Progenitor cell of endocrine pancreas (in vitro differentiated cells): ENCODE results near the gene CNPY1. TPM values are rescaled to one million over a fixed set of nuclear protein-coding genes. Genes with fewer than 3 reads are reported as not detected.

Experiments
- DNase-seq: peaks from one replicate; pipeline ENCODE4 v3.0.0; 2021; ENCODE audit warnings: low spot score; ENCODE audit not compliant: unreplicated experiment
- H3K27ac Mint-ChIP-seq: 2 replicates; pipeline ENCODE4 v1.8.0; 2021; ENCODE audit warnings: mild to moderate bottlenecking, moderate library complexity, mixed read lengths
- H3K27me3 Mint-ChIP-seq: 2 replicates; pipeline ENCODE4 v1.8.0; 2021; ENCODE audit warnings: mixed read lengths
- H3K36me3 Mint-ChIP-seq: 2 replicates; pipeline ENCODE4 v1.8.0; 2022; ENCODE audit warnings: mixed read lengths; ENCODE audit not compliant: insufficient read depth
- H3K4me1 Mint-ChIP-seq: 2 replicates; pipeline ENCODE4 v1.8.0; 2021; ENCODE audit warnings: low read depth, mixed read lengths
- H3K4me3 Mint-ChIP-seq: 2 replicates; pipeline ENCODE4 v1.8.0; 2021; ENCODE audit warnings: low read depth, mild to moderate bottlenecking, moderate library complexity, mixed read lengths
- H3K9me3 Mint-ChIP-seq: 2 replicates; pipeline ENCODE4 v1.8.0; 2021; ENCODE audit warnings: low read depth, mixed read lengths
- CTCF ChIP-seq: fragments of 200-600 bp; sonication (generic); IDR thresholded peaks from one replicate; pipeline ENCODE4 v1.5.0; 2021; ENCODE audit warnings: antibody characterized with exemption, mild to moderate bottlenecking; ENCODE audit not compliant: unreplicated experiment
- total RNA-seq: library from RNA; stranded (reverse); gene quantifications from 2 replicates; pipeline ENCODE4 v1.2.1, GENCODE V29; 2021

The CNPY1 gene
- total RNA-seq, 1 donor from 2014 or later = not detected

GRCh38 chr7:155494551-155494950, 51.8 kb downstream of the CNPY1 start:
- Mint-ChIP-seq H3K4me1 (peaks cover 3% of the 10 kb centered on the region), H3K27ac (no peak overlapping the region), H3K4me3 (no peak overlapping the region), H3K27me3 (peaks cover 85% of the 10 kb centered on the region), H3K9me3 (no peaks in the 10 kb centered on the region), H3K36me3 (peaks cover 2% of the 10 kb centered on the region)
- no peak for TF ChIP-seq CTCF
- DNase-seq = no peak

GRCh38 chr7:155493744-155494538, 52.4 kb downstream of the CNPY1 start:
- H3K36me3 Mint-ChIP-seq = peaks cover 2% of the 10 kb centered on the region
- H3K4me3 Mint-ChIP-seq = no peak overlapping the region
- peaks cover 85% of the 10 kb centered on the region for H3K27me3 Mint-ChIP-seq
- H3K9me3 Mint-ChIP-seq = no peaks in the 10 kb centered on the region
- no peak for DNase-seq
- TF ChIP-seq CTCF = no peak
- peaks cover 3% of the 10 kb centered on the region for H3K4me1 Mint-ChIP-seq
- H3K27ac Mint-ChIP-seq = no peak overlapping the region

GRCh38 chr7:155491812-155492211, 54.5 kb downstream of the CNPY1 start:
- DNase-seq = no peak
- Mint-ChIP-seq H3K36me3 (peaks cover 2% of the 10 kb centered on the region), H3K4me3 (no peak overlapping the region)

GRCh38 chr7:155490697-155491628, 55.4 kb downstream of the CNPY1 start:
- no peak for DNase-seq
- peaks cover 2% of the 10 kb centered on the region for H3K36me3 Mint-ChIP-seq
- no peak for TF ChIP-seq CTCF
- peak overlapping the region; percentile 42 for H3K4me3 Mint-ChIP-seq
- H3K4me1 Mint-ChIP-seq = peaks cover 3% of the 10 kb centered on the region
- no peaks in the 10 kb centered on the region for H3K9me3 Mint-ChIP-seq
- H3K27me3 Mint-ChIP-seq = peaks cover 84% of the 10 kb centered on the region
- H3K27ac Mint-ChIP-seq = peak overlapping the region; percentile 15

More at GRCh38 chr7:155491812-155492211, 54.5 kb downstream of the CNPY1 start:
- H3K9me3 Mint-ChIP-seq = no peaks in the 10 kb centered on the region
- no peak overlapping the region for H3K27ac Mint-ChIP-seq
- peaks cover 3% of the 10 kb centered on the region for H3K4me1 Mint-ChIP-seq
- peaks cover 87% of the 10 kb centered on the region for H3K27me3 Mint-ChIP-seq
- no peak for TF ChIP-seq CTCF

GRCh38 chr7:155489862-155490696, 56.3 kb downstream of the CNPY1 start:
- H3K27me3 Mint-ChIP-seq = peaks cover 84% of the 10 kb centered on the region
- peak overlapping the region; percentile 42 for H3K4me3 Mint-ChIP-seq
- H3K36me3 Mint-ChIP-seq = peaks cover 2% of the 10 kb centered on the region
- no peak for TF ChIP-seq CTCF
- peak overlapping the region; percentile 15 for H3K27ac Mint-ChIP-seq
- H3K9me3 Mint-ChIP-seq = no peaks in the 10 kb centered on the region
- DNase-seq = no peak
- H3K4me1 Mint-ChIP-seq = peaks cover 3% of the 10 kb centered on the region
